ENCODE results near the gene AGL. TPM values are rescaled to one million over a fixed set of nuclear protein-coding genes. Genes with fewer than 3 reads are reported as not detected.
"Not testable (repeated sequence)": the region's sequence is repeated elsewhere in the genome, so short reads cannot be mapped to it uniquely, and the experiment has no call there.

The AGL gene
- total and polyA plus RNA-seq, 2 experiments from 2014 or later: 9.3 to 34.2 TPM

- DNase-seq (ENCODE audit: low spot score): no peak
- Histone ChIP-seq H3K36me3 (replicated peaks; ENCODE audit: insufficient read depth, low read depth) (peaks cover 7% of the 10 kb centered on the region), H3K4me3 (no peak overlapping the region), H4K20me1 (ENCODE audit: insufficient read depth, poor library complexity, severe bottlenecking) (no peaks in the 10 kb centered on the region), H3K27ac (no peak overlapping the region), H3K79me2 (no peaks in the 10 kb centered on the region), H3K4me2 (no peak overlapping the region), H3K4me1 (ENCODE audit: insufficient read depth) (no peaks in the 10 kb centered on the region), H2AFZ (no peak overlapping the region), H3K9me3 (ENCODE audit: low read depth) (no peaks in the 10 kb centered on the region), H3K9me2 (replicated peaks; ENCODE audit: insufficient read depth) (no peaks in the 10 kb centered on the region), H3K27me3 (no peaks in the 10 kb centered on the region)
- TF ChIP-seq CTCF (IDR thresholded peaks at IDR 0.05; ENCODE audit: poor library complexity) (no peak), EZH2 (IDR thresholded peaks at IDR 0.05; ENCODE audit: borderline replicate concordance) (no peak), EZH2phosphoT487 (IDR thresholded peaks at IDR 0.05; ENCODE audit: low read depth, severe bottlenecking, unreplicated experiment) (no peak)
These were observed 36.7 kb downstream of the AGL start for GRCh38 chr1:99886841-99887240.

DNA sequence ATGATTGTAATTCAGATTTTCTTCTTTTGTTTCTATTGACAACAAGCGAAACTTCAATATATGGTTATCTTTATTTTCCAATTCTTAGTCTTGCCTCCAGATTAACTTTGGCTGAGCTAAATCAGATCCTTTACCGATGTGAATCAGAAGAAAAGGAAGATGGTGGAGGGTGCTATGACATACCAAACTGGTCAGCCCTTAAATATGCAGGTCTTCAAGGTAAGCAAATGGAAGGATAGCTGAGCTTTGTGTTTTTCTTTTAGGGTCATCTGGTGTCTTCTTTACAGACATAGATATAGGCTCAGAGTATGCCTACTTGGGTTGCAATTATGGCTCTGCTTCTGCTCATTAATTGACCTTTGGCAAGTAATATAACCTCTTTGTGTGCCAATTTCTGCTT, 37.7 kb downstream of the AGL start:
- no peak for DNase-seq (ENCODE audit: low spot score)
- Histone ChIP-seq H3K4me1 (ENCODE audit: insufficient read depth) (no peaks in the 10 kb centered on the region), H2AFZ (no peak overlapping the region), H3K27ac (no peak overlapping the region), H3K79me2 (no peaks in the 10 kb centered on the region), H3K27me3 (no peaks in the 10 kb centered on the region), H3K36me3 (replicated peaks; ENCODE audit: insufficient read depth, low read depth) (peaks cover 7% of the 10 kb centered on the region), H3K4me3 (no peak overlapping the region), H3K9me2 (replicated peaks; ENCODE audit: insufficient read depth) (no peaks in the 10 kb centered on the region), H3K4me2 (no peak overlapping the region), H4K20me1 (ENCODE audit: insufficient read depth, poor library complexity, severe bottlenecking) (no peaks in the 10 kb centered on the region), H3K9me3 (ENCODE audit: low read depth) (no peaks in the 10 kb centered on the region)
- TF ChIP-seq EZH2phosphoT487 (IDR thresholded peaks at IDR 0.05; ENCODE audit: low read depth, severe bottlenecking, unreplicated experiment) (no peak), CTCF (IDR thresholded peaks at IDR 0.05; ENCODE audit: poor library complexity) (no peak), EZH2 (IDR thresholded peaks at IDR 0.05; ENCODE audit: borderline replicate concordance) (no peak)
- WGBS (ENCODE audit: low lambda C conversion rate, missing lambda C conversion rate): 97% methylated on average over 2 of the region's 2 CpGs

GRCh38 chr1:99891997-99892396, 41.8 kb downstream of the AGL start:
- H2AFZ ChIP-seq: no peak overlapping the region
- H3K4me1 ChIP-seq (ENCODE audit: insufficient read depth): no peaks in the 10 kb centered on the region
- no peak for DNase-seq (ENCODE audit: low spot score)
- H3K27me3 ChIP-seq: no peaks in the 10 kb centered on the region
- H3K4me3 ChIP-seq: no peak overlapping the region
- no peaks in the 10 kb centered on the region for H3K79me2 ChIP-seq
- H3K9me3 ChIP-seq (ENCODE audit: low read depth): no peaks in the 10 kb centered on the region
- H3K36me3 ChIP-seq (replicated peaks; ENCODE audit: insufficient read depth, low read depth): no peaks in the 10 kb centered on the region
- no peaks in the 10 kb centered on the region for H4K20me1 ChIP-seq (ENCODE audit: insufficient read depth, poor library complexity, severe bottlenecking)
- TF ChIP-seq EZH2phosphoT487 (IDR thresholded peaks at IDR 0.05; ENCODE audit: low read depth, severe bottlenecking, unreplicated experiment) (no peak), EZH2 (IDR thresholded peaks at IDR 0.05; ENCODE audit: borderline replicate concordance) (no peak), CTCF (IDR thresholded peaks at IDR 0.05; ENCODE audit: poor library complexity) (no peak)
- no peaks in the 10 kb centered on the region for H3K9me2 ChIP-seq (replicated peaks; ENCODE audit: insufficient read depth)
- no peak overlapping the region for H3K4me2 ChIP-seq
- no peak overlapping the region for H3K27ac ChIP-seq
- WGBS (ENCODE audit: low lambda C conversion rate, missing lambda C conversion rate): 91% methylated on average over 1 of the region's 1 CpG

DNA sequence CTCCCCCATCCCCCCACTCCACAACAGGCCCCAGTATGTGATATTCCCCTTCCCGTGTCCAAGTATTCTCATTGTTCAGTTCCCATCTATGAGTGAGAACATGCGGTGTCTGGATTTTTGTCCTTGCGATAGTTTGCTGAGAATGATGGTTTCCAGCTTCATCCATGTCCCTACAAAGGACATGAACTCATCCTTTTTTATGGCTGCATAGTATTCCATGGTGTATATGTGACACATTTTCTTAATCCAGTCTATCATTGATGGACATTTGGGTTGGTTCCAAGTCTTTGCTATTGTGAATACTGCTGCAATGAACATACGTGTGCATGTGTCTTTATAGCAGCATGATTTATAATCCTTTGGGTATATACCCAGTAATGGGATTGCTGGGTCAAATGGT, 53.1 kb downstream of the AGL start:
- H3K79me2 ChIP-seq; H3K36me3 ChIP-seq (replicated peaks; ENCODE audit: insufficient read depth, low read depth); H3K4me3 ChIP-seq; H2AFZ ChIP-seq; H3K4me2 ChIP-seq; H4K20me1 ChIP-seq (ENCODE audit: insufficient read depth, poor library complexity, severe bottlenecking); H3K9me2 ChIP-seq (replicated peaks; ENCODE audit: insufficient read depth); H3K27ac ChIP-seq; H3K4me1 ChIP-seq (ENCODE audit: insufficient read depth); H3K27me3 ChIP-seq; H3K9me3 ChIP-seq (ENCODE audit: low read depth); DNase-seq (ENCODE audit: low spot score): not testable (repeated sequence)
- WGBS (ENCODE audit: low lambda C conversion rate, missing lambda C conversion rate): 100% methylated on average over 4 of the region's 4 CpGs
